IMR-90 (cell line): ENCODE measurements around the gene AVP. TPM values are rescaled to one million over a fixed set of nuclear protein-coding genes. Genes with fewer than 3 reads are reported as not detected.

Source experiments
- ATAC-seq: fragments of 200-7000 bp; cut with Tn5 transposase; 2 replicates; pipeline ENCODE4 v1.9.1; 2020; ENCODE audit warnings: low read depth, mild to moderate bottlenecking, moderate library complexity
- BruUV-seq: library from RNA; stranded (reverse); fragments of 400-500 nt; replicated peaks from 2 replicates; lab custom pipeline; 2021; lab: Mats Ljungman, UMichigan
- CTCF ChIA-PET: fragments of 300-600 bp; formaldehyde crosslinking; extraction: SDS; loops from one replicate; lab custom pipeline; 2021; ENCODE audit warnings: antibody characterized with exemption; lab: Yijun Ruan, JAX
- POLR2A ChIA-PET: fragments of 300-600 bp; sonication (Branson Sonifier 250); formaldehyde crosslinking; loops from one replicate; lab custom pipeline; 2022; ENCODE audit warnings: antibody characterized with exemption; ENCODE audit not compliant: unreplicated experiment; lab: Charles Lee
- DNase-seq: peaks from one replicate; pipeline ENCODE4 v3.0.0; 2013
- H2AFZ ChIP-seq: replicated peaks from 2 replicates; pipeline ENCODE3; 2013; ENCODE audit warnings: low read length, mild to moderate bottlenecking; ENCODE audit not compliant: poor library complexity
- H2AK5ac ChIP-seq: 2 replicates; pipeline ENCODE4 v1.6.1; 2013; ENCODE audit warnings: low read depth, low read length, inconsistent platforms
- H2AK9ac ChIP-seq: replicated peaks from 2 replicates; pipeline ENCODE3; 2013; ENCODE audit warnings: mild to moderate bottlenecking, low read depth, low read length, moderate library complexity; ENCODE audit not compliant: poor library complexity
- H2BK120ac ChIP-seq: 2 replicates; pipeline ENCODE4 v1.6.1; 2013; ENCODE audit warnings: low read depth, low read length, inconsistent platforms
- H2BK15ac ChIP-seq: 3 replicates; pipeline ENCODE4 v1.6.1; 2013; ENCODE audit warnings: low read depth, low read length, inconsistent platforms
- H2BK20ac ChIP-seq: 2 replicates; pipeline ENCODE4 v1.6.1; 2013; ENCODE audit warnings: low read depth, mild to moderate bottlenecking, inconsistent platforms, low read length, moderate library complexity
- H2BK5ac ChIP-seq: 2 replicates; pipeline ENCODE4 v1.6.1; 2013; ENCODE audit warnings: mild to moderate bottlenecking, low read depth, low read length, inconsistent platforms; ENCODE audit not compliant: poor library complexity, severe bottlenecking
- H3K14ac ChIP-seq: replicated peaks from 2 replicates; pipeline ENCODE4 v1.6.1; 2013; ENCODE audit warnings: low read depth, low read length, inconsistent platforms
- H3K18ac ChIP-seq: 2 replicates; pipeline ENCODE4 v1.6.1; 2013; ENCODE audit warnings: low read depth, low read length, control low read depth
- H3K23ac ChIP-seq: 2 replicates; pipeline ENCODE4 v1.6.1; 2013; ENCODE audit warnings: low read depth, low read length, inconsistent platforms
- H3K27ac ChIP-seq: 2 replicates; pipeline ENCODE4 v1.5.1; 2013; ENCODE audit warnings: mild to moderate bottlenecking, control low read depth, low read length; ENCODE audit not compliant: insufficient read depth
- H3K27me3 ChIP-seq: 2 replicates; pipeline ENCODE4 v1.6.1; 2013; ENCODE audit warnings: low read length; ENCODE audit not compliant: control insufficient read depth, insufficient read depth
- H3K36me3 ChIP-seq: 2 replicates; pipeline ENCODE4 v1.6.1; 2013; ENCODE audit warnings: low read length, mixed read lengths; ENCODE audit not compliant: control insufficient read depth, insufficient read depth
- H3K4ac ChIP-seq: 2 replicates; pipeline ENCODE4 v1.6.1; 2013; ENCODE audit warnings: low read depth, low read length, inconsistent platforms
- H3K4me1 ChIP-seq: 2 replicates; pipeline ENCODE4 v1.6.1; 2013; ENCODE audit warnings: low read length, mixed read lengths; ENCODE audit not compliant: control insufficient read depth, insufficient read depth
- H3K4me2 ChIP-seq: 2 replicates; pipeline ENCODE4 v1.6.1; 2013; ENCODE audit warnings: low read depth, mild to moderate bottlenecking, control low read depth, low read length, moderate library complexity
- H3K4me3 ChIP-seq: 2 replicates; pipeline ENCODE4 v1.5.1; 2013; ENCODE audit warnings: low read depth, mild to moderate bottlenecking, control low read depth, low read length, moderate library complexity; ENCODE audit not compliant: insufficient read depth
- H3K56ac ChIP-seq: 2 replicates; pipeline ENCODE4 v1.6.1; 2013; ENCODE audit warnings: low read length, inconsistent platforms; ENCODE audit not compliant: insufficient read depth; ENCODE audit errors: extremely low read depth
- H3K79me1 ChIP-seq, 2 experiments: 2 replicates each; pipeline ENCODE4 v1.6.1; 2013; ENCODE audit warnings: low read length in 2 of 2, inconsistent platforms in 1 of 2, low read depth in 1 of 2
- H3K9ac ChIP-seq: 2 replicates; pipeline ENCODE4 v1.6.1; 2013; ENCODE audit warnings: low read depth, low read length, control low read depth
- H3K9me1 ChIP-seq: 2 replicates; pipeline ENCODE4 v1.6.1; 2013; ENCODE audit warnings: low read length, inconsistent platforms; ENCODE audit not compliant: insufficient read depth
- H3K9me3 ChIP-seq: 2 replicates; pipeline ENCODE4 v1.6.1; 2013; ENCODE audit warnings: low read length; ENCODE audit not compliant: control insufficient read depth, insufficient read depth
- H4K20me1 ChIP-seq: 2 replicates; pipeline ENCODE4 v1.6.1; 2013; ENCODE audit warnings: low read length, inconsistent platforms; ENCODE audit not compliant: insufficient read depth
- H4K5ac ChIP-seq: 2 replicates; pipeline ENCODE4 v1.6.1; 2013; ENCODE audit warnings: mild to moderate bottlenecking, low read depth, low read length, control low read depth
- H4K8ac ChIP-seq, 2 experiments: 2 replicates each; pipeline ENCODE4 v1.6.1; 2013; ENCODE audit warnings: low read depth in 2 of 2, low read length in 2 of 2, control low read depth in 1 of 2, inconsistent platforms in 1 of 2
- H4K91ac ChIP-seq: 2 replicates; pipeline ENCODE4 v1.6.1; 2013; ENCODE audit warnings: low read depth, low read length, inconsistent platforms; ENCODE audit not compliant: insufficient read depth
- BHLHE40 ChIP-seq: fragments of 150-350 bp; IDR thresholded peaks from 2 replicates; pipeline ENCODE4 v1.6.1; 2016; ENCODE audit warnings: mild to moderate bottlenecking, low read depth, low read length
- CHD1 ChIP-seq: IDR thresholded peaks from 2 replicates; pipeline ENCODE4 v1.6.1; 2012; ENCODE audit warnings: low read depth, low read length, improper control_type of control experiment
- ELK1 ChIP-seq: fragments of 150-350 bp; IDR thresholded peaks from 2 replicates; pipeline ENCODE4 v1.6.1; 2016; ENCODE audit warnings: low read depth, mild to moderate bottlenecking, low read length, moderate library complexity, borderline replicate concordance
- FOS ChIP-seq: fragments of 150-350 bp; IDR thresholded peaks from 2 replicates; pipeline ENCODE4 v1.6.1; 2016; ENCODE audit warnings: low read depth, low read length
- MAFK ChIP-seq: IDR thresholded peaks from 2 replicates; pipeline ENCODE4 v1.6.1; 2012; ENCODE audit warnings: low read depth, low read length, improper control_type of control experiment
- MAZ ChIP-seq: IDR thresholded peaks from 2 replicates; pipeline ENCODE4 v1.6.1; 2012; ENCODE audit warnings: low read depth, mild to moderate bottlenecking, low read length, improper control_type of control experiment, moderate library complexity, borderline replicate concordance
- MXI1 ChIP-seq: IDR thresholded peaks from 2 replicates; pipeline ENCODE4 v1.6.1; 2012; ENCODE audit warnings: low read depth, mild to moderate bottlenecking, low read length, moderate library complexity, borderline replicate concordance
- RAD21 ChIP-seq: IDR thresholded peaks from 2 replicates; pipeline ENCODE4 v1.6.1; 2012; ENCODE audit warnings: low read length, improper control_type of control experiment
- RCOR1 ChIP-seq: IDR thresholded peaks from 2 replicates; pipeline ENCODE4 v1.6.1; 2012; ENCODE audit warnings: mild to moderate bottlenecking, low read length, improper control_type of control experiment; ENCODE audit not compliant: insufficient replicate concordance
- RFX5 ChIP-seq: IDR thresholded peaks from 2 replicates; pipeline ENCODE4 v1.8.0; 2012; ENCODE audit warnings: low read depth, mild to moderate bottlenecking, low read length, moderate library complexity
- SMC3 ChIP-seq: fragments of 150-350 bp; IDR thresholded peaks from 2 replicates; pipeline ENCODE4 v1.6.1; 2016; ENCODE audit warnings: low read depth, mild to moderate bottlenecking, antibody characterized with exemption, low read length, moderate library complexity
- WGBS, 2 experiments: methylation state at CpG; one replicate each; pipeline versions ENCODE4 v1.1.5 to v1.1.7; 2013; ENCODE audit warnings: missing lambda C conversion rate in 2 of 2; ENCODE audit not compliant: insufficient read length in 1 of 2; ENCODE audit errors: extremely low coverage in 2 of 2; 5-methylcytosine and 5-hydroxymethylcytosine counted together
- dilution Hi-C: fragments of 300-500 bp; cut with HindIII; formaldehyde crosslinking; loops from one replicate; pipeline ENCODE4 v1.14.3; 2018; ENCODE audit warnings: low sequenced_read_pairs; ENCODE audit not compliant: unreplicated experiment
- in situ Hi-C: fragments of 300-500 bp; cut with MboI; formaldehyde crosslinking; loops from 3 replicates; pipeline ENCODE4 v1.14.3; 2019; ENCODE audit warnings: low sequenced_read_pairs, inconsistent platforms, mixed read lengths
- intact Hi-C: fragments of 100-400 bp; cut with micrococcal nuclease; formaldehyde crosslinking; loops from 2 replicates; pipeline ENCODE4 v1.10.0; 2022
- polyA plus RNA-seq, 3 experiments: library from polyadenylated mRNA; depleted of rRNA; stranded (reverse); fragments of >200 nt; gene quantifications; 2 replicates each; pipeline ENCODE4 v1.2.3, GENCODE V29; 2012; ENCODE audit warnings: low replicate concordance in 1 of 3
- total RNA-seq: library from RNA; depleted of rRNA; stranded (reverse); fragments of >200 nt; gene quantifications from 2 replicates; pipeline ENCODE4 v1.2.3, GENCODE V29; 2012
- TF ChIP-seq, protein P1 (sequence below): fragments of 150-350 bp; IDR thresholded peaks from 2 replicates; pipeline ENCODE4 v1.6.1; 2017; ENCODE audit warnings: mild to moderate bottlenecking, antibody characterized with exemption, low read length, low read depth

Gene AVP
- total and polyA plus RNA-seq, 2 of the 4 experiments (the other 2 are of a cell fraction) = not detected

DNA sequence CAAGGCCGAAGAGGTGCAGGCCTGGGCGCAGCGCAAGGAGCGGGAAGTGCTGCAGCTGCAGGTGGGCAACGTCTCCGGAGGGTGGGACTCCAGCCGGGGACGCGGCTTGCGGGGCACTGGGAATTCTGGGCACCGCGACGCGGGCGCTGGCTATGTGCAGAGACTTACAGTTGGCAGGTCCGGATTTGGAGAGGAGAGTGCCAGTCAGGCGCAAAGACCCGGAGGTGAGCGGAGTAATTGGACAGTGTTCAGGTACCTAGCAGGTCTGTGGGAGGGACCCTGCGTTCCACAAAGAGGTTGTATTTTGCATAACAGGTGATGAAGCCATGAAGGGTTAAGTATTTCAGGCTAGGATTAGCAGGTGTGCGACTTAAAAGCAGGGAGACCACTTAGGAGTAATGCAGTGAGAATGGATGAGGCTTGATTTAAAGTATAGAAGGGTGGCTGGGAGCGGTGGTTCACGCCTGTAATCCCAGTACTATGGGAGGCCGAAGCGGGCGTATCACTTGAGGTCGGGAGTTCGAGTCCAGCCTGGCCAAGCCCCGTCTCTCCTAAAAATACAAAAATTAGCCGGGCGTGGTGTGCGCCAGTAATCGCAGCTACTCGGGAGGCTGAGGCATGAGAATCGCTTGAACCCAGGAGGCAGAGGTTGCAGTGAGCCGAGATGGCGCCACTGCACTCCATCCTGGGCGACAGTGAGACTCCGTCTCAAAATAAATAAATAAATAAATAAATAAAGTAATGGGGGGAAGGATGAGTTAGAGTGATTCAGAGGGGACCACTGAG lies 37.7 kb downstream of the AVP start (continued):
- TF ChIP-seq FOS = no peak

DNA sequence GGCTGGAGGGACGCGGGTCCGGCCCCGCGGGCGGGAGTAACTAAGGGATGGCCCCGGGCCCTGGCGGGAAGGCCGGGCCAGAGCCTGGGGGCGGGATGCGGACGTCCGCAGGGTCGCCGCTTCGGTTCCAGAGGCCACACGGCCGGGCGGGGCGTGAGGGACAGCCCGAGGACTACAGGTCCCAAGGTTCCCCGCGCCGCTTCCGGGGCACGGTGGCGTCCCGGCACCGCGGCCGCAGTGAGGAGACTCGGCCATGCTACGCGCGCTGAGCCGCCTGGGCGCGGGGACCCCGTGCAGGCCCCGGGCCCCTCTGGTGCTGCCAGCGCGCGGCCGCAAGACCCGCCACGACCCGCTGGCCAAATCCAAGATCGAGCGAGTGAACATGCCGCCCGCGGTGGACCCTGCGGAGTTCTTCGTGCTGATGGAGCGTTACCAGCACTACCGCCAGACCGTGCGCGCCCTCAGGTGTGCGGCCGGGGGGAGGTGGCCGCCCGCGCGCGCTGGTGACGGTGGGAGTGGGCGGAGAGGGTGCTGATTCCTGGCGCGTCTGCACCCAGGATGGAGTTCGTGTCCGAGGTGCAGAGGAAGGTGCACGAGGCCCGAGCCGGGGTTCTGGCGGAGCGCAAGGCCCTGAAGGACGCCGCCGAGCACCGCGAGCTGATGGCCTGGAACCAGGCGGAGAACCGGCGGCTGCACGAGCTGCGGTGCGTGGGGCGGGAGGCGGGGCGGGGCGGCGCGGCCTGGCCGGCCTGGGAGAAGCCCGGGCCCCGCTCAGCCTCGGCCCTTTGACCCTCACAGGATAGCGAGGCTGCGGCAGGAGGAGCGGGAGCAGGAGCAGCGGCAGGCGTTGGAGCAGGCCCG lies 38.5 kb downstream of the AVP start, which contains the start of gene MRPS26:
MRPS26 (plus strand) TSS at position 237 of the 861 bp plus-strand sequence; CDS start at position 254, 17 bp downstream.
- H2BK5ac ChIP-seq = peak within 1 kb of the TSS; percentile 97
- H3K36me3 ChIP-seq = peaks cover 21% of the 10 kb centered on the region
- in situ Hi-C loops = no loop called here
- BruUV-seq = no TSS peak
- H3K27me3 ChIP-seq = no peaks in the 10 kb centered on the region
- H3K79me1 ChIP-seq = peaks cover 10 to 23% of the 10 kb centered on the region in 2 experiments
- H2AFZ ChIP-seq = peak within 1 kb of the TSS; percentile 100
- peak within 1 kb of the TSS; percentile 91 for H4K91ac ChIP-seq
- peak within 1 kb of the TSS; percentile 95 for H2AK9ac ChIP-seq
- H2BK15ac ChIP-seq = peak within 1 kb of the TSS; percentile 57; the same call in 1 of the 3 replicates
- H4K20me1 ChIP-seq = peaks cover 10% of the 10 kb centered on the region
- peak within 1 kb of the TSS; percentile 36; the same call in 1 of the 2 replicates for H3K18ac ChIP-seq
- peak within 1 kb of the TSS; percentile 59 to 91 for H4K8ac ChIP-seq
- H3K4me3 ChIP-seq = peak within 1 kb of the TSS; percentile 83
- peak; percentile 81 for DNase-seq
- peak within 1 kb of the TSS; percentile 90 for H2BK120ac ChIP-seq
- intact Hi-C loops = no loop called here
- H3K4me1 ChIP-seq = peaks cover 13% of the 10 kb centered on the region
- CTCF ChIA-PET = no interaction called here
- dilution Hi-C loops = no loop called here
- peak; percentile 94 for ATAC-seq
- H3K4ac ChIP-seq = peak within 1 kb of the TSS; percentile 92
- H3K9ac ChIP-seq = peak within 1 kb of the TSS; percentile 83
- peaks cover 24% of the 10 kb centered on the region for H3K9me1 ChIP-seq
- H4K5ac ChIP-seq = peak within 1 kb of the TSS; percentile 87
- peak within 1 kb of the TSS; percentile 91 for H3K14ac ChIP-seq
- peak within 1 kb of the TSS; percentile 83 for H3K4me2 ChIP-seq
- H3K56ac ChIP-seq = peak within 1 kb of the TSS; percentile 65
- POLR2A ChIA-PET = interaction anchor here (0.5 to 0.7 kb wide), 2 partner anchors 13 to 32 kb away, joined by 3 read pairs; no protein-coding TSS in a partner anchor
- peak within 1 kb of the TSS; percentile 58 for H3K23ac ChIP-seq
- H2AK5ac ChIP-seq = peak within 1 kb of the TSS; percentile 86
- no peaks in the 10 kb centered on the region for H3K9me3 ChIP-seq
- no peak within 1 kb of the TSS; the same call in 1 of the 2 replicates for H2BK20ac ChIP-seq
- WGBS, 2 experiments = 1% methylated on average over 71 of the region's 104 CpGs; no CpG with 5 or more reads in 1 of the 2 experiments
- peak within 1 kb of the TSS; percentile 94 for H3K27ac ChIP-seq
- TF ChIP-seq CHD1 (no peak), MXI1 (peak; percentile 73; the same call in 1 of the 2 replicates), RCOR1 (no peak), MAZ (peak; percentile 60; the same call in 1 of the 2 replicates), RFX5 (no peak), MAFK (no peak), SMC3 (no peak), RAD21 (no peak), ELK1 (no peak), BHLHE40 (no peak)
- TF ChIP-seq, protein P1, sequence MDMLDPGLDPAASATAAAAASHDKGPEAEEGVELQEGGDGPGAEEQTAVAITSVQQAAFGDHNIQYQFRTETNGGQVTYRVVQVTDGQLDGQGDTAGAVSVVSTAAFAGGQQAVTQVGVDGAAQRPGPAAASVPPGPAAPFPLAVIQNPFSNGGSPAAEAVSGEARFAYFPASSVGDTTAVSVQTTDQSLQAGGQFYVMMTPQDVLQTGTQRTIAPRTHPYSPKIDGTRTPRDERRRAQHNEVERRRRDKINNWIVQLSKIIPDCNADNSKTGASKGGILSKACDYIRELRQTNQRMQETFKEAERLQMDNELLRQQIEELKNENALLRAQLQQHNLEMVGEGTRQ = peak; percentile 24; the same call in 1 of the 2 replicates
